Stimulated activated CD4-positive, alpha-beta T cell treated with anti-CD3 and anti-CD28 coated beads, Interleukin-1b, Interleukin-23, amount 100 ng/mL, for 4 hours (primary cell): ENCODE measurements around the gene KDM1A.

Experiments
- DNase-seq, 2 donors: peaks; one replicate each; pipeline ENCODE4 v3.0.0-alpha.2; 2020; ENCODE audit warnings: low read depth in 2 of 2

KDM1A gene

DNA sequence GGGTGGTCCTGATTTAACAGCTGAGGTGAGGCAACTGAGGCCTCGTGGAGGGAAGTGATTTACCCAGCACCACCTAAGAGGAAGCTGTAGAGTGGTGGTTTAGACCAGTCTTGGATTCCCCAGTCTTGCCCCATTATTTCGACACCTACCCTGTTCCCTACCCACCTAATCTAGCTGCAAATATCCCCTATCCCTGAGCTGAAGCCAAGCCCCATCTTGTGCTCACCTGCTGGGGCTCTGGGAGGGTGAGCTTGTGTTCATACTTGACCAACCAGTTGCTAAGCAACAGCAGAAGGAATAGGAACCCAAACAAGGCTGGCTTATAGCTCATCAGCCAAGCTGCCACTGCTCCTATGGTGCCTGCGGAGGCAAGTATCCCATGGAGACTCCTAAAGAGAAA, 5.6 kb upstream of the KDM1A start:
- no peak for DNase-seq

DNA sequence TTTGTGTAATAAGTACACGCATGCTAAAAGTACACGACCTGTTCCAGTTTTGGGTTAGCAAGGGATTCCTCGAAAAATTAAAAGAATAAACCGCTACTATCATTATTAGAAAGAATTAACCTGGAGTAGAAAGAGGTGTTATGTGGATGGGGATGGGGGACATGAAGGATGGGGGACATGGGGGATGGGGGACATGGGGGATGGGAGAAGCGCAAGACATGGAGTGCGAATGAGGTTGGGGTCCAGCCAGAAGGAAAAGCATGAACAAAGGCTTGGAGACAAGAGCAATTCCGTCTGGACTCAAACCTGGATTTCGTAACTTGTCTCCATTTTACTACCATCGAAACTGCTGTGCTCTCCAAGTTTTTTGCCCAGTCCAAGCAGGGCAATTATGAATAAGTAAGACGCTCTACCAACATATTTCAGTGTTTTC, 591 bp upstream of the KDM1A start:
- DNase-seq: no peak

DNA sequence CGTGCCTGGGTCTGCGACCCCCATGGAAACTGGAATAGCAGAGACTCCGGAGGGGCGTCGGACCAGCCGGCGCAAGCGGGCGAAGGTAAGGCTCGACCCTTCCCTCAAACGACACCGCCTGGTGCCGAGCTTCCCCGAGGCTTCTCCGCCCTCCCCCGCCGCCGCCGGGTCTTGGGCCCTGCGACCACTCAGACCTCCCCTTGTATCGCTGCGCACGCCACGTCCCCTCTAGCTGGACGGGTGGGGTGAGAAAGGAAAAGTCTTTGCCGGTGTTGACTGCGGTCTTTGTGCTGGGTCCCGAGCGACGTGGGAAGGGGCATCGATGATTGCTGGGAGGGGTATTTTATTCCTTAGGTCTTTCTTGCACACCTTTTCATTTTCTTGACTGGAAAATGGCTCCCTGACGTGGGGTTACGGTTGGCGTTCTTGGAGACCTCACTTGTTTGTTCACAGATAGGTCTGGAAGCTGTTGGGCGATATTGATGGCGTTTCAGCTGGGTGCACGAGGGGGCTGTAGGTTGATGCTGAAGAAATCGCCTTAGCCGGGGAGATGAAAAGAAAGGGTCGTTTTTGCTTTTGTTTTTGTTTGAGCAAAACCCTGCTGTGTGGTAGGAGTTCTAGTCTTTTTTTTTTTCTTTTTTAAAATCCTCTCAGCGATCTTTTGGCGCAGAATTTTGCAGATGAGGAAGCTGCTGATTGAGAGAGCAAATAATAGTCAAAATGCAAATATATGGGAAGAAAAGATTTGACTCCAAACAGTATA, 776 bp downstream of the KDM1A start:
- peak in 1 of 2 donors; percentile 14 for DNase-seq

DNA sequence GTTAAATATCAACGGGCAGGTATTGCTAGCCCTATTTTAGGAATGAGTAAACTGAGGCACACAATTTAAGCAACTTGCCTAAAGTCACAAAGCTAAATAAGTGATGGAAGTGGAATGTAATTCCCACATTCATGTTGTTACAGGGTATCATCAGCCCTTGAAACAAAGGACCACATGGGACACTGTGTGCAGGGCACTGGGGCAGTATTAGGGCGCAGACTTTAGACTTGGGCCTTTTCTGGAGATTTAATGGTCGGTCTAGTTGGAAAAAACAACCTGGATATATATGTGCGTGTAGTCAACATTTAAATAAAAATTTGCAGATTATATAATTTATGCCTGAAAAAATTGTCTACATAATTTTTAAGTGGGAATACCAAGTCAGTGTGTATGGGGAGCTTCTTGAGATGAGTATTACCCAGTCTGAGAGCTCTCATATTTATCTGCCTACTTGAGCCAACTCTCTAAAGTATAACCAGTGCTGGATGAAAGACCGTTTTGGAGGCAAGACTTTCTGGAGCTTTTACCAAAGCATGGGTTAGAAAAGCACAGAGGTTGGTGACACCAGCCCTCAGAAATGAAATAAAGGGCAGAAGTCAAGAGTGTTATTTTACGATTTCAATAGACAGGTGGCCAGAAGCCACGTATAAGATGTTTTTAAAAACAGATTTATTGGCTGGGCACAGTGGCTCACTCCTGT, 1.6 kb downstream of the KDM1A start:
- no peak for DNase-seq

DNA sequence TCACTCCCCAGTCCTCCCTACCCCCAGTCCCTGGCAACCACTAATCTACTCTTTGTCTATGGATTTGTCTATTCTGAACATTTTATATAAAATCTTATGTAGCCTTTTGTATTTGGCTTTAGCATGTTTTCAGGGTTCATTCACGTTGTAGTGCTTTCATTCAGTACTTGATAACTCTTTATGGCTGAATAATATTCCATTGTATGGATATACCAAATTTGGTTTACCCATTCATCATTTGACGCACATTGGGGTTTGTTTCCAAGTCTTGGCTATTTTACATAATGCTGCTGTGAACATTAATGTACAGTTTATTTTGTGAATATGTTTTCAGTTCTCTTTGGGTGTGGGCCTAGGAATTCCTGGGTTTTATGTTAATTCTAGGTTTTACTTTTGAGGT, 2.6 kb downstream of the KDM1A start:
- no peak for DNase-seq

DNA sequence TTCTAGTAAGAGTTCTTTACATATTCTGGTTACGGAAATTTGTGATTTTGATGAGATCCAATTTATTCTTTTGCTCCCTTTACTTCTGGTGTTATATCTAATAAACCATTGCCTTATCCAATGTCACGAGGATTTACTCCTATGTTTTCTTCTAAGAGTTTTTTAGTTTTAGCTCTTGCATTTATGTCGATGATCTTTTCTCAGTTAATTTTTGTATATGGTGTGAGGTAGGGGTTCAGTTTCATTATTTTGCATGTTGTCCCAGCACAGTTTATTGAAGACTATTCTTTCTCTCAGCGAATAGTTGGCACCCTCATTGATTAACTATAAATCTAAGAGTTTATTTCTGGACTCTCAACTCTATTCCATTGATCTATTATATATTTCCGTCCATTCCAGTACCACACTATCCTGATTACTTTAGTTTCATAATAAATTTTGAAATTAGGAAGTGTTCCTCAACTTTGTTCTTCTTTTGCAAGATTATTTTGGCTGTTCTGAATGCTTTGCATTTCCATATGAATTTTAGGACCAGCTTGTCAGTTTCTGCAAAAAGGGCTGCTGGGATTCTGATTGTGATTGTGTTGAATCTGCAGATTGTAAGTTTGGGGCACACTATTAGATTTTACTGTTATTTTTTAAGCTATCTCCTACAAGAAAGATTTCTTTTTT, 4.0 kb downstream of the KDM1A start:
- DNase-seq: no peak

DNA sequence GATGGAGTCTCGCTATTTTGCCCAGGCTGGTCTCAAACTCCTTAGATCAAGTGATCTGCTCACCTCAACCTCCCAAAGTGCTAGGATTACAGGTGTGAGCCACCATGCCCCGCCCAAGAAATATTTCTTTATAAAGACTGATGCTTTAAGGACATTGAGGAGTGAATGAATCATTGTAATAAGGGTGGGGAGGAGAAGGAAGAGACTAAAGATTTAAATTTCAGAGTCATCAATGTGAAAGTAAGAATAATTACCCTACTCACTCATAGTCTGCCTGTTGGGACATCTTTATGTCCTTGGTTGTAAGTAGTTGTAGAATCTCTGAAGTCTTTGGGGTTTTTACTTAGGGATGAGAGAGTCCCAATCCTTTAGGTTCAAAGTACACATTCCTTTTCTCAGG, 7.3 kb downstream of the KDM1A start:
- no peak for DNase-seq

DNA sequence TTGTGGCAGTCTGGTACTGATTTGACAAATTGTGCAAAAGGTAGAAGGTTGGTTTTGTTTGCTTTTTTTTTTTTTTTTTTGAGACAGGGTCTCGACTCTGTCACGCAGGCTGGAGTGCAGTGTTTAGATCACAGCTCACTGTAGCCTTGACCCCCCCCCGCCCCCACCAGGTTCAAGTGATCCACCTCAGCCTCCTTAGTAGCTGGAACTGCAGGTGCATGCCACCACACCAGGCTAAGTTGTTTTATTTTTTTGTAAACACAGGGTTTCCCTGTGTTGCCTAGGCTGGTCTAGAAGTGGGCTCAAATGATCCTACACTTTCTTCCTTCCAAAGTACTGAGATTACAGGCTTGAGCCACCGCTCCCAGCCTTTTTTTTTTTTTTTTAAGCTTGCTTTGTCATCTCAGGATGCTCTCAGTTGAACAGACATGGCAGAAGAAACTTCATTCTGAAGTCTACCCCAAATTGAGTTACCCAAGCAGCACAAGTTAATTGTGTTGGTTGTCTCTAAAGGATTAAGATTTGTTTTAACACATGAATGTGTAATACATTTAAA, 8.2 kb downstream of the KDM1A start:
- DNase-seq: no peak

DNA sequence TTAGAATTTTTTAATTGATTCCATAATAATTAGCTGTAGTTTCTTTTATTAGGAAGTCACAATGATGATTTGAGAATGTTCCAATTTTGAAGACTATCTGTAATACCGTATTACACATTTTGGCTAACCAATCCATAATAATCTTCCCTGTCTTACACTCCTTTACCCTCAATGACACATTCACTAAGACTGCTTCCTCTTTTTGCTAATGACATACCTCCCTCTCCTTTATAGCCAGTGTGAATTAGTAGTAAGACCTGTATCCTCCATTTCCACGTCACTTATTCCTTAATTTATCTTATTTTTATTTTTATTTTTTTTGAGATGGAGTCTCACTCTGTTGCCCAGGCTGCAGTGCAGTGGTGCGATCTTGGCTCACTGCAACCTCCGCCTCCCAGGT, 10.1 kb downstream of the KDM1A start:
- DNase-seq: no peak

DNA sequence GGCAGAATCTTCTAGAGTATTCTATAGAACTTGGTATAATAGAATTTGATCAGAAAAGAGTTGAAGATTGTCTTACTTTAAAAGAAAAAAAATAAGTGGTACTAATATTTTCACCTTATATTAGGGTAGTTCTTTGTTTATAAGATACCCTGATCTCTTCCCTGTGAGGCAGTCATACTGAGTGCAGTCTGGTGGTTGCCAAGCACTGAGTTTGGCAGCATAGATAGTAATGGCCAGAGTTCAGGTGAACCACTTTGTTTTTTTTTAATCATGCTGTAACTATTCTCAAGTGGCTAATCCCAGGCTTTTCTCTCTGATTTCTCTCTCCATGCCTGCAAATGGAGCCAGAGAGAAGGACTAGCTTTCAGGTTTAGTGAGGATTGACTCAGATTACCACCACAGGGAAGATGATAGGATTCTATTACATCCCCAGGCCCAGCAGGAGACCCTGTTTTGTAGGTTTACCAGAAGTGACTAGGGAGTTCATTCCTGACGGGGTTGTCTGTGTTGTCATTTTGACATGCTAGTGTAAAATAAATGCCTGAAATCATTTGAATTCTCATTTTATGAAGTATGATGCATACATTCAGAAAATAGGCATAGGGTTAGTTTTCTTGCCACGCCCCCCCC, 16.7 kb downstream of the KDM1A start:
- no peak for DNase-seq

DNA sequence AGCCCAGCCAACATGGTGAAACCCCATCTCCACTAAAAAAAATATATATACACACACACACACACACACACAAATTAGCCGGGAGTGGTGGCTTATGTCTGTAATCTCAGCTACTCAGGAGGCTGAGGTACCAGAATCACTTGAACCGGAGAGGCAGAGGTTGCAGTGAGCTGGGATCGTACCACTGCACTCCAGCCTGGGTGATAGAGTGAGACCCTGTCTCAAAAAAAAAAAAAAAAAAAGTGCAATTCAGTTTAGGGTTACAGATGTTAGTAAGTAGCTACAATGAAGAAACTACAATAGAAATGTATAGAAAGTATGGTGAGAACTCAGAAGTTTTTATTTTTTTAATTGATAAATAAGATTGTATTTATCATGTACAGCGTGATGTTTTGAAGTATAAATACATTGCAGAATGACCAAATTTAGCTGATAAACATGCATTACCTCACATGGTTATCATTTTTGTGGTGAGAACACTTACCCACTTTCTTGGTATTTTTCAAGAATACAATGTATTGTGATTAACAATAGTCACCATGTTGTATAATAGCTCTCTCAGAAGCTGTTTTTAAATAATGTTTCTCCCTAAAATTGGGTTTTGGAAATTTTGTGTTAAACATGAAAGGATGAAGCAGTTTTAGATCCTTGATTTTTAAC, 17.9 kb downstream of the KDM1A start:
- no peak for DNase-seq

DNA sequence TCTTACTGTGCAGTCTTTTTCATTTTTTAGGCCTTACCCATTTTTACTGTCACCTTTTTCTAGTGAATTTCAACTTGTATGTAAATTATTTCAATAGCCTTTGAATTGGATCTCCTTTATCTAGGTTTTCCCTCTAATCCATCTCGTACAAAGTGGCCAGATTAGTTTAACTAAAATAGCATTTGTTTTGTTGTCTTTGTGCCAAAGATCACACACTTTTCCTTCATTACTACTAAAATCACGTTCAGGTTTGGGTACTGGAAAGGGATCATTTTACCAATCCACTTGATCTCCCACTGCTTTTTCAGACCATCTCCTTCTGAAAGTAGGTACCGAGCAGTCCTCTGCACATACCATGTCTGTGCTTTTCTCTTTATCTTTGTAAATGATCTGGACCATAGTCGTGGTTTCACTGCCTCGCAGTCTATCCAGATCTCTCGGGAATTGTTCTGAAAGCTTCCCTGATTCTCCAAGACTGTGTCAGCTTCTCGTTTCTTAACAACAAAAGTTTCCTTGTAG, 20.1 kb downstream of the KDM1A start:
- no peak for DNase-seq

DNA sequence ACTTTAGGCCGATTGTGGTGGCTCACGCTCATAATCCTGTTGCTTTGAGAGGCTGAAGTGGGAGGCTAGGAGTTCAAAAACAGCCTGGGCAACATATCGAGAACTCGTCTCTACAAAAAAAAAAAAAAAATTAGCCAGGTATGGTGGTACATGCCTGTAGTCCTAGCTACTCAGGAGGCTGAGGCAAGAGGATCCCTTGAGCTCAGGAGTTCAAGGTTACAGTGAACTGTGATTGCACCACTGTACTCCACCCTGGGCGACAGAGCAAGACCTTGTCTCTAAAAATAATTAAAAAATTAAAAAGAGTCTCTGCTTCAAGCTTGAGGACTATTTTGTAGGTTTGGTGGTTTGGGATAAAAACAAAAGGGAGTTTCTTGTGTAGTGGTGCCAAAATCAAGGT, 21.2 kb downstream of the KDM1A start:
- no peak for DNase-seq

DNA sequence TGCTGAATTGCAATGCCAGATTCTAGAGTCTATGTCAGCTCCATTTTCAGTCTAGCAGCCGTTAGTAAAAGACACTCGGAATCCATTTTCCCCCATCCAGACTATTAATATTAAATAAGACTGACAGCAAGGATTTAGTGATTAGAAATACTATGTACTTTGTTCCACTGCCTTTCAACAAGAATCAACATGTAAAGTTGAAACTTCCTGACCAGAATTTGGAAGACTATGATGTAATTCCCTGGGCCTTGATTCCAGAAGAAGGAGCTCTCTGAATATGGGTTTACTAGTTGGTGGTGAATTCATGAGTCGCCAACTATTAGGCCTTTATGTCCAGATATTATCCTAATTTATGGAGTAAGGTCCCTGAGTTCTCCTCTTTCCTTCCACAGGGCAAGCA, 24.8 kb downstream of the KDM1A start:
- no peak for DNase-seq

DNA sequence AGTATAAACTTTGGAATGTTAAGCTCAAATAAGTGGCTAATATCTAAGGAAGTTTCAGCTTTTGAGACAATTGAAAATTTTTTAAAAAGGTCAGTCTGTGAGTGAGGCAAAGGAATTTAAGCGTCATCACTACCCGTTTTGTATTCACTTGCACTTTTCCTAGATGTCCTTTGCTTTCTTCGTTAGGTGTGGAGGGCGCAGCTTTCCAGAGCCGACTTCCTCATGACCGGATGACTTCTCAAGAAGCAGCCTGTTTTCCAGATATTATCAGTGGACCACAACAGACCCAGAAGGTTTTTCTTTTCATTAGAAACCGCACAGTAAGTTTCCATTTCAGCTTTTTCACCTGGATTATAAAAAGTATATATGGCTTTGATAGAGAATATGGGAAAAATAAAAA, 30.9 kb downstream of the KDM1A start:
- DNase-seq: no peak

DNA sequence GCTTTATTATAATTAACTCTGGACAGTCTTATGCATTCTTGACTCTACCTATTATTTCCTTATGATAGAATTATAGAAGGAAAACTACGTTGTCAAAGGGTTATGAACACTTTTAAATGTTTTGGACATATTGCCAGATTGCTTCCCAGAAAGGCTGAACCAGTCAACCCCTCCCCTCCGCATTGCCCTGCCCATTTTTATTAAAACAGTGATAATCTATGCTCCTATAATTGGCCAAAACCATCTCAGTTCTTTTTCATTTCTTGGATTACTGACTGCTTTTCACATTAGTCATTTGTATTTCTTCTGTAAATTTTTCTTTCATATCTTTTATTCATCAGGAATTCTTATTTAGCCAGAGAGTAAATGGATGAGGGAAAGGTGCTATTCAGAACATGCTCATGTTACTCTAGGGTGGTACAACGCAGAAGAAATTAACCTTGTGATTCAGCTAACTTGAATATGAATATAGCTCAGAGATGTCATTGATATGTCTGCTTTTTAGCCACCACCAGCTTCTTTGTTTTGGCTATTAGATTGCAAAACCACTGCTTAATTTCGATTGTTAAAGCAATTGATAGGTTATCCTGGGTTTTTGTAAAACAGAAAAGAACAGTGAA, 32.1 kb downstream of the KDM1A start:
- no peak for DNase-seq

DNA sequence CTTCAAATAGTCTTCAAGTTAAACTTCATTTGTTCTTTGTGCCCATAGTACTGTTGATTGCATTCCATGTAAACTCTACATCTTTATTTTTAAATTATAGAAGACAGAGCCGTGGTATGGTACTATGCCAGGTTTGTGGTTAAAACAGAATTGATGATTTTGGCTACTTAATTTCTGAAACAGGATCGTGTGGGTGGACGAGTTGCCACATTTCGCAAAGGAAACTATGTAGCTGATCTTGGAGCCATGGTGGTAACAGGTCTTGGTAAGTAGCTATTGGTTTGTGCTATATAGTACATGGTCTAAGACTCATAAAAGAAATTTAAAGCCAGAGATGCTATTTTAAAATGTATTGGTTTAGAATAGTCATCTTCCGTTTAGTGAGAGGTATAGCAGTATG, 38.0 kb downstream of the KDM1A start:
- DNase-seq: no peak

DNA sequence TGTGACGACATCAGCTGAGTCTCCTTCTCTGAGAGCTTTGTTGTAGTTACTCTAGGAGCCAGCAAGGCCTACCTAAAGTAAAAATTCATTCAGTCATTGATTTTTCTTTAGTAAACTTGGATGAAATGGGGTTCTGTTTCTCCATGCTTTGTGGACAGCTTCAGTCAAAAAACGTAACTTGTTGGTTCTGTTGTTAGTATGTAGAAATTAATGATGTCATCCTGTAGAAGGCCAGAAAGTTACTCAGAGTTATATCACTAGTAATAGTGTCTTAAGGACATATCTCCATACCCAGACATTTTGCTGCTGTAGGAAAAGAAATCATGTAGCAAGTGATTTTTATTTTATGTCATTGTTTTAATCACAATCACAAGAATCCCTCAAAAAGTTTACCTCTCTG, 43.0 kb downstream of the KDM1A start:
- DNase-seq: no peak

DNA sequence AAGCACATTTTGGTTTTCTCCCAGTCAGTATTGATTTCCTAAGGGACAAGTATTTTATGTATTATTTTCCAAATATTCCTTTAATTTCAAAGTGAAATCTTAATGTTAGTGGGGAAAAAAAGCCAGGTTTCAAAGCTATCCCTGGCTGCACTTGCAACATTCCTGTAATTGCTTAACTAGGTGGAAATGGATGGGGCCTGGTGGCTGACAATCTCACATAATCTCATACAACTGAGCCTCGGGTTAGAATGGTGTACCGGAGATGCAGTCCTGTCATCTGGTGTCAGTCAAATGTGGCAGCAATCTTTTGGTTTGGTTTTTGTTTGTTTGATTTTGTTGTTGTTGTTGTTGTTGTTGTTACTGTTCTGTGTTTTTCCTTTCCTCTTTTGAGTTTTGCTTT, 46.1 kb downstream of the KDM1A start:
- DNase-seq: no peak

DNA sequence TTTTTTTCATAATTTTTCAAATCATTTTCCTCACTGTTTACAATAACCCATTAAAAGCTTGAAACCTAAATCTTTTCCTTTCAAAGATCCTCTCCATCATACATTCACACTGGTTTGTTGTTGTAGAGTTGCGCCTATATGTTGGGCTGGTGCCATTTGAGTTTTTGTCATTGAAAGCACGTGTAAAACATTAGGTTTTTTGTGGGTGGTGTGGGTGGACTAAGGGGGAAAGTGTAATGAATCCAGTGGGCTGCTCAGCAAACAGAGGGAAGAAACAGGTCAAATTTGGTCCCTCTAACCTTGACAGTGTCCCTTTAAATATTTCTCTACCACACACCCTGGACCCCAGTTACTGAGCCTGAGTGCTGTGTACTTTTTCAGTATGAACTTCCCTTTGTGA, 46.8 kb downstream of the KDM1A start:
- DNase-seq: no peak

DNA sequence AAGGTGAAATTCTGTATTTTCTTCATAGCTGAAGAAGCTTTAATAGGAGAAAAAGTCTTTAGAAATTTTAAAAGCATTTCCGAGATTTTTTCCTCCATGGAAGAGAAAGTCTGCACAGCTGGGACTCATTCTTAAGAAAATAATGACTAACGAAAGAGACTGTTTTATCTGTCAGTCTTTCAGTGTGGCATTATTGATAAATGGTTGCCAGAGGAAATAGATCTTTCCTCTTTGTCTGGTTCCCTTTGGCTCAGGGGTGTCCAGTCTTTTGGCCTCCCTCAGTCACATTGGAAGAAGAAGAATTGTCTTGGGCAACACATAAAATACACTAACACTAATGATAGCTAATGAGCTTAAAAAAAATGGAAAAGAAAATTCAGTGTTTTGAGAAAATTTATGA, 49.9 kb downstream of the KDM1A start:
- DNase-seq: no peak
